Measurements from ENCODE around the gene MOB4.

MOB4 gene

DNA sequence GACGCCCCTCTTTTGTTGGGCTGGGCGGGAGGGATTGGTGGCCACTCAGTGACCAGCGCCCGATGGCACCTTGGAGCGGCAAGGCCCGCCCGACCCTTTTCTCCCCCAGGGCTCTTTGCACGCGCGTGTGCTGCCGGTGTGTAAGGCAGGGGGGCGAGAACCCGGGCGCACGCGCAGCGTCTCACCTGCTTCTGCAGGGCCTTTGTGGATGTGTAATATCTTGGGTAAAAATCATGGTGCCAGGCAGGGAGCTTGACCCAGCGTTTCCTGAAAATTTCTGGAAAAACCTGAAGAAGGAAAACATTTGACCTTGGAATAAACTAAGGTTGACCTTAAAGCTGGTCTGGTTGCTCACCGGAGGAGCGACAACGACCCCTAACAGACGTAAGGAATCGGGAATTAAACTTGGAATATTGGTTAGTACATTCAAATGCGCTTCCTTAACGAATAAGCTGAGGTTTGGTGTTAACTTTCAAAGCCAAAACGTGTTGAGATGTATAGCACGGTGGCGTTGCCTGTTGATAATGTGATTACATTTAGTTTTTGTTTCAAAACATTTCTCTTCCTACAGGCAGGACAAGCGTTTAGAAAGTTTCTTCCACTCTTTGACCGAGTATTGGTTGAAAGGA, 15.2 kb upstream of the MOB4 start:
- Mint-ChIP-seq H3K27ac (peak overlapping the region; percentile 97), H3K9me3 (no peaks in the 10 kb centered on the region), H3K4me3 (peak overlapping the region; percentile 97), H3K36me3 (ENCODE audit: low read depth) (peaks cover 94% of the 10 kb centered on the region), H3K27me3 (no peaks in the 10 kb centered on the region), H3K4me1 (ENCODE audit: low read depth) (peaks cover 48% of the 10 kb centered on the region)
- no peak for DNase-seq

DNA sequence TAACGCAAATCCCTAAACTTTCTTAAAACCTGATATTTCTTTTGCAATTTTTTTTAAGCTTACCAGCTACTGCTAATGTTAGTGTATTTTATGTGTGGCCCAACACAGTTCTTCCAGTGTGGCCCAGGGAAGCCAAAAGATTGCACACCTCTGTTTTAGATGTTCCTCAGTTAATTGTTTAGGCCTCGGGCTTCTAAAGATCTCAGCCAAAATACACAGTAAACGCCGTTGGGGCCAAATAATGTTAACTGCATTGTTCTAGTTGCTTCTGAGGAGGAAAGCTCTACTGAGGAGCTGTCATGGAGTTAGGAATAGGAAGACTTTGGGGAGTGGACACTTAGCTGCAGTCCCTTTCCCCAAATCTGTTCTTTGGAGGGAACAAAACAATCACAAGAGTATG, 13.7 kb upstream of the MOB4 start:
- no peaks in the 10 kb centered on the region for H3K27me3 Mint-ChIP-seq
- peaks cover 90% of the 10 kb centered on the region for H3K36me3 Mint-ChIP-seq (ENCODE audit: low read depth)
- peak overlapping the region; percentile 97 for H3K27ac Mint-ChIP-seq
- H3K9me3 Mint-ChIP-seq = no peaks in the 10 kb centered on the region
- peak overlapping the region; percentile 97 for H3K4me3 Mint-ChIP-seq
- no peak for DNase-seq
- peaks cover 33% of the 10 kb centered on the region for H3K4me1 Mint-ChIP-seq (ENCODE audit: low read depth)

DNA sequence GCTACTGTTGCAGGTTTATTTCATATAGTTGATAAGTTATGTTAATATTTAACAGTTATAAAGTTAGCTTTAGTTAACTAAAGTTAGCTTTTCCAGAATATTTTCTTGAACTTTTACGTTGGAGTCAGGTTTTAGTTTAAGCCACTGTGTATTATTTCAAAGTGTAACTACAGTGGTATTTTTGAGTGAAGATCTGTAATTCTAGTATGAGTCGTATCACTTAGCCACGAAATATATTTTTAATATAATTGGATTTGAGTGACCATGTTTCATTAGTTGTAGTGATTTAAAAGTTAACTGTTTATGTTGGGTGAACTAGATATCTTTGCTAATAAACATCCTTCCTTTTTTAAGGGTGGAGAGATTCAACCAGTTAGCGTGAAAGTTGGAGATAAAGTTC, 13.2 kb upstream of the MOB4 start:
- no peak for DNase-seq
- peaks cover 28% of the 10 kb centered on the region for H3K4me1 Mint-ChIP-seq (ENCODE audit: low read depth)
- H3K27ac Mint-ChIP-seq = peak overlapping the region; percentile 97
- no peaks in the 10 kb centered on the region for H3K9me3 Mint-ChIP-seq
- H3K27me3 Mint-ChIP-seq = no peaks in the 10 kb centered on the region
- peaks cover 89% of the 10 kb centered on the region for H3K36me3 Mint-ChIP-seq (ENCODE audit: low read depth)
- peak overlapping the region; percentile 97 for H3K4me3 Mint-ChIP-seq

DNA sequence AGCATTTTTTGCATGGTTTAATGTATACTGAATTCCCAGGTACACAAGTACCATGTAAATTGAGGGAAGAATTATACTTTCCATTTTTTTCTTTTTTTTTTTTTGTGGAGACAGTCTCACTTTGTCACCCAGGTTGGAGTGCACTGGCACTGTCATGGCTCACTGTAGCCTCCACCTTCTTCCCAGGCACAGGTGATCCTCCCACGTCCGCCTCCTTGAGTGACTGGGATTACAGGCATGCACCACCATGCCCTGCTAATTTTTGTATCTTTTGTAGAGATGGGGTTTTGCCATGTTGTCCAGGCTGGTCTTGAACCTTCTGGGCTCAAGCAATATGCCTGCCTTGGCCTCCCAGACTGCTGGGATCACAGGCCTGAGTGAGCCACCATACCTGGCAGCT, 11.9 kb upstream of the MOB4 start:
- Mint-ChIP-seq H3K36me3 (ENCODE audit: low read depth) (peaks cover 85% of the 10 kb centered on the region), H3K4me3 (peak overlapping the region; percentile 97), H3K27me3 (no peaks in the 10 kb centered on the region), H3K4me1 (ENCODE audit: low read depth) (peaks cover 26% of the 10 kb centered on the region), H3K9me3 (no peaks in the 10 kb centered on the region), H3K27ac (peak overlapping the region; percentile 79)
- DNase-seq = no peak

DNA sequence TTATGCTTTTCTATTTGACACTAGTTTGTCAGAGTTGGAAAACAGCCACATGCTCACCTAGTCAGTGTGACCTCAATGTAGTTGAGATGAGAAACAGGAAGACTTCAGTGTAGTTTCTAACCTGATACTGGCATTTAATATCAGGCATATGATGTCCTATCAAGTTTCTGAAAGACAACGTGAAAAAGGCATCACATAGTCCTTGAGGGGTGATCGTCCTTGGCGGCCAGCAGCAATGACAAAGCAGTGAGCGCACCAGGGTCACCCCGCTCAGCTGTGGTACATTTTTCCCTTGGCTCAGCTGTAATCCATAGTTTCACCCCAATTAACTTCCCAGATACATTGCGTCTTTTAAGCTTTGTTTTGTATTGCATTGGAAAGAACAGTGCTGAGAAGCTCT, 11.4 kb upstream of the MOB4 start:
- no peak for DNase-seq
- H3K27ac Mint-ChIP-seq = peak overlapping the region; percentile 79
- H3K9me3 Mint-ChIP-seq = no peaks in the 10 kb centered on the region
- H3K27me3 Mint-ChIP-seq = no peaks in the 10 kb centered on the region
- peak overlapping the region; percentile 27 for H3K4me3 Mint-ChIP-seq
- H3K4me1 Mint-ChIP-seq (ENCODE audit: low read depth) = peaks cover 26% of the 10 kb centered on the region
- peaks cover 81% of the 10 kb centered on the region for H3K36me3 Mint-ChIP-seq (ENCODE audit: low read depth)

DNA sequence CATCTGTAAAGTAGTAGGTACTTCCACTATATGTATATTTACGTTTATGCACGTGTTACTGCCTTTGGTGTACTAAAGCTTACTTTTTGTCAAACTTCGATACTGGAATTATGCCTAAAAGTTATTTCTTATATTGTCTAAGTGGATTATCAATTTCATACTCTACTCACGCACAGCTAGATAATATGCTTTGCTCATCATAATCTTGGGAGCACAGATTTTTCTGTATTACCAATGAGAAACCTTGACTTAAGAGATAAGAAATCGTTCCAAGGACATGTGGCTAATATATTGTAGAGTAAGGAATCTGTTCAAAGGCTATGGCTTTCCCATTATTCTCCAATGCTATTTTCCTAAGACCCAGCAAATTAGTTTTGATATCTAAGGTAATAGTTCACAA, 9.2 kb upstream of the MOB4 start:
- peaks cover 78% of the 10 kb centered on the region for H3K36me3 Mint-ChIP-seq (ENCODE audit: low read depth)
- no peak overlapping the region for H3K27ac Mint-ChIP-seq
- no peaks in the 10 kb centered on the region for H3K27me3 Mint-ChIP-seq
- no peak overlapping the region for H3K4me3 Mint-ChIP-seq
- peaks cover 26% of the 10 kb centered on the region for H3K4me1 Mint-ChIP-seq (ENCODE audit: low read depth)
- DNase-seq = no peak
- H3K9me3 Mint-ChIP-seq = no peaks in the 10 kb centered on the region

DNA sequence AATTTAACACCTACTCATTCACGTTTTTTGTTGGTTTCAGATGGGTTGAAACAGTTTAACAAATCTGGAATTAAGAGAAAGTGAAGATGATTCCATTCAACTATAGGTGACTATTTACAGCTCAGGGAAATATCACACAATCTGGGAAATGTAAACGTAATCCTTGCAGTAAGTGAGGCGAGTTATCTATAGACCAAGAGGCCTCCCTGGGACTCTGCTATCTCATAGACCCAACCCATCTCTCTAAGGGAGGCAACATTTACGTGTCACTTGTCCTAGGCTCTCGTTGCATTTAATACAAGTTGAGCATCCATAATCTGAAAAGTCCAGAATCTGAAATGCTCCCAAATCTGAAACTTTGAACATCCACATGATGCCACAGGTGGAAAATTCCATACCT, 2.0 kb upstream of the MOB4 start:
- Mint-ChIP-seq H3K9me3 (no peaks in the 10 kb centered on the region), H3K4me1 (ENCODE audit: low read depth) (peaks cover 37% of the 10 kb centered on the region), H3K36me3 (ENCODE audit: low read depth) (peaks cover 35% of the 10 kb centered on the region), H3K27ac (no peak overlapping the region), H3K27me3 (no peaks in the 10 kb centered on the region), H3K4me3 (no peak overlapping the region)
- DNase-seq = no peak

DNA sequence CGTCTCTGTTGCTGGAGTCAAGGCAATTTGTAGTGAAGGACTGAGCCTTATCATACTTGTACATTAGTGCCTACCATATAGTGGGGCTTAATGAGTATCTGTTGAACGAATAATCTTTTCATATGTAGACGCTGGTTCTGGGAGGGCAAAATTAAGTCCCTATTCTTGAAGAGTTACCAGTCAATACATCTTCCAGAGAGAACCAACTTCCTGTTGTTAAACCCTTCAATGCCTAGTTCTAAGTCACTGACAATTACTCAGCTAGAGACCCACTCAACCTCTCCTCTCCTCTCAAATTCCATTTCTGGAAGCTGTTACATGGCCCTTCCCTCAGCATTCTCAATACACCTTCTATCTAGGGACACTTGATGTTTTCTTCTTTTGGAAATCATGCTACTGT, 1.1 kb upstream of the MOB4 start:
- Mint-ChIP-seq H3K4me3 (peak overlapping the region; percentile 90), H3K27me3 (no peaks in the 10 kb centered on the region), H3K4me1 (ENCODE audit: low read depth) (peaks cover 45% of the 10 kb centered on the region), H3K9me3 (no peaks in the 10 kb centered on the region), H3K27ac (peak overlapping the region; percentile 92), H3K36me3 (ENCODE audit: low read depth) (peaks cover 40% of the 10 kb centered on the region)
- no peak for DNase-seq

DNA sequence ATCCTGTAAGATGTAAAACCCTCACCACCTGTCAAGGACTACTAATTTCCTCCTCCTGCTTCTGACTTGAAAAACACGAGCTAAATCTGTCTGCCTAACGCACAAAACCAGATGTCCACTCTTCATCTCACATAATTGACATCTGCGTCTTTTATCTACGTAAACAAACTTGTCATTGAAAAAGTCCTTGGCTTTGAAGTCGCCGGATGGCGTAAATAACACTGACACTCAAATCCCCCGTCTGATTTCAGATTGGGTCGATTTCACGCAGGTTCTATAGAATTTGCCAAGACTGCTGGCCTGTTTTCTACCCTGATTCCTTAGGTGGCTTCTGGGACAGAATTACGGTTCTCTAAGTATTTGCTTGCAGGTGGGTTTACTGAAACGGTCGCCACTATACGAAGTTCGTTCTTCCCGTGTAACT, 539 bp upstream of the MOB4 start:
- DNase-seq = no peak

DNA sequence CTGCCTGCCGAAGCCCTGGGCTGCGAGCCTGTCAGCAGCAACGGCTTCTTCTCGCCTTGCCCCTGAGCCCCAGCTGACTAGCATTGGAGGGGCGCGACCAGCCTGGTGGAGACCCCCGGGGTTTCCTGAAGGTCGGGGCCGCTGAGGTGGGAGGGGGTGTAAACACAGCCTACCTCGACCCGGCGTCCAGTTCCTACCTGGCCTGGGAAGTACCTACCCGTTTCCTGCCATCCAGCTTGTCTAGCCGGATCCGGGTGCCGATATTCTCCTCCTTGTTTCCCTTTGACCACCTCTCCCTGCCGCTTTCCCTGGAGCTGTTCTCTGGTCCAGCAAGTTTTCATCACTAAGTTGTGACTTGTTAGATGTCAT, 511 bp downstream of the MOB4 start:
- Mint-ChIP-seq H3K36me3 (ENCODE audit: low read depth) (peaks cover 39% of the 10 kb centered on the region), H3K9me3 (no peaks in the 10 kb centered on the region), H3K27ac (peak overlapping the region; percentile 92), H3K4me3 (peak overlapping the region; percentile 90), H3K27me3 (no peaks in the 10 kb centered on the region), H3K4me1 (ENCODE audit: low read depth) (peaks cover 55% of the 10 kb centered on the region)
- DNase-seq = no peak

More for the DNA sequence above, 539 bp upstream of the MOB4 start:
- Mint-ChIP-seq H3K4me1 (ENCODE audit: low read depth) (peaks cover 47% of the 10 kb centered on the region), H3K27me3 (no peaks in the 10 kb centered on the region), H3K36me3 (ENCODE audit: low read depth) (peaks cover 39% of the 10 kb centered on the region), H3K9me3 (no peaks in the 10 kb centered on the region), H3K4me3 (peak overlapping the region; percentile 90), H3K27ac (peak overlapping the region; percentile 92)

DNA sequence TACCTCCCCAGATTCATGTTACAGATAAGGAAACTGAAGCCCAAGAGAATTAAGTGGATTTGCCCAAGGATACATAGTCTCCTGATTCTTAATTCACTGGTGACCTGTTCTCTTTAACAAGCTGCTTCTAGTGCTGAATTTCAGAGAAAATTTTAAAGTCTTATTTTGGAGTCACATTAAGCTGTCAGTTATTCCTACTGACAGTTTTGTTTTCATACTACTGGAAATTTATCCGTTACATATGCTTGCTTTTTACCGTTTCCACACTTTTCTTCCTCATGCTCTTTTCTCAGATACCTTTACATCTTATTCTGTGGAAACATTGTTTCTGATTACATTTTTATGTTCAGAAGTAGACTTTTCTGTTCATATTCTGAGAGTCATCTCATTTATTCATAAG, 1.3 kb downstream of the MOB4 start:
- Mint-ChIP-seq H3K9me3 (no peaks in the 10 kb centered on the region), H3K4me1 (ENCODE audit: low read depth) (peaks cover 58% of the 10 kb centered on the region), H3K36me3 (ENCODE audit: low read depth) (peaks cover 43% of the 10 kb centered on the region), H3K27ac (peak overlapping the region; percentile 92), H3K4me3 (peak overlapping the region; percentile 90), H3K27me3 (no peaks in the 10 kb centered on the region)
- no peak for DNase-seq

DNA sequence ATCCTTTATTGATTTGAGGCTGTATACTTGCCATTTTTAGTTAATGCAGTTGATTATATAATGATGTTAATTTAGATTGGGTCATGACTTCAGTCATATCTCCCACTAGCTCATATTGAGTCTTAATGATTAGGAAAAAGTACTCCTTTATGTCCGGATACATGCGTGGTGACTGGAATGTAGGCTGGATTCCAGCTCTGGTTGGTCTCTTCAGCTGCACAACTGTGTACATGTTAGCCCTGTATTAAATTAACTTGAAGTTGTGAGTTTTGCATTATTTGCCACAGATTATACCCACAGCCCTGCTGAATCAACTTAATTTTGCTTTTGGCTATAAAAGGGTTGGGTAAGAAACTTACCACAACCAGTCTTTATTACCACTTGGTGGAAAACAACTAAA, 22.5 kb downstream of the MOB4 start:
- Mint-ChIP-seq H3K36me3 (ENCODE audit: low read depth) (peaks cover 90% of the 10 kb centered on the region), H3K27ac (peak overlapping the region; percentile 40)
- no peak for DNase-seq

DNA sequence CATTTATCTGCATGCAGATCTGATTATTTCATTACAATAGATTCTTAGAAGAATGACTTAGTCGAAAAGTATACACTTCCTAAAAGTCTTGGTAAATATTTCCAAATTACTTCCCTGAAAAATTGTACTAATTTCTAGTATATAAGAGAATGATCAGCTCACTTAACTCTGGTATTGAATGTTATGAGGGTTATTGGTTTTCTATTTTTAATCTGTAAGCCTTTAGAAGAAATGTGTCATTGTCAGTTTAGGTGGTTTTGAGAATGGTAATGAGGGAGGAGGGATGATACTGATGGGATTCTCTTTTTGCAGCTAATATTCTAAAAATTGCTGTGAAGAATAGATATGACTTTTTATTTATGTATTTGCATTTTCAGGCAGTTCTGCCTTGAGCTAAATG, 23.9 kb downstream of the MOB4 start:
- no peak for DNase-seq
- Mint-ChIP-seq H3K36me3 (ENCODE audit: low read depth) (peaks cover 94% of the 10 kb centered on the region), H3K27me3 (no peaks in the 10 kb centered on the region), H3K4me3 (no peak overlapping the region), H3K27ac (peak overlapping the region; percentile 67), H3K9me3 (no peaks in the 10 kb centered on the region), H3K4me1 (ENCODE audit: low read depth) (peaks cover 30% of the 10 kb centered on the region)

More for the DNA sequence above, 22.5 kb downstream of the MOB4 start:
- no peak overlapping the region for H3K4me3 Mint-ChIP-seq
- H3K9me3 Mint-ChIP-seq = no peaks in the 10 kb centered on the region
- H3K27me3 Mint-ChIP-seq = no peaks in the 10 kb centered on the region
- peaks cover 40% of the 10 kb centered on the region for H3K4me1 Mint-ChIP-seq (ENCODE audit: low read depth)

DNA sequence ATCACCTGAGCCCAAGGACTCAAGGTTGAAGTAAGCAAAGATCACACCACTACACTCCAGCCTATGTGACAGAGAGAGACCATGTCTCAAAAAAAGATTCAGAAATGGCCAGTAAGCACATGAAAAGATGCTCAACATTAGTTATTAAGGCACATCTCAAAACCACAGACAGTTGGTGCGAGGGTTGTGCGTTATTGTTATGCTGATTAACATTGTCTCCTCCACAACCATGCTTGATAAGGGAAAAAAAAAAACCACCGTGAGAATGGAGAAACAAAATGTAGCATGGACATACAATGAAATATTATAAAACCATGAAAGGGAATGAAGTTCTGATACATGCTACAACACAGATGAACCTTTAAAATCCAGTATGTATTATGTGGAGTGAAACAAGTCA, 27.3 kb downstream of the MOB4 start:
- H3K4me1 Mint-ChIP-seq (ENCODE audit: low read depth) = peaks cover 22% of the 10 kb centered on the region
- peaks cover 83% of the 10 kb centered on the region for H3K36me3 Mint-ChIP-seq (ENCODE audit: low read depth)
- no peak overlapping the region for H3K27ac Mint-ChIP-seq
- H3K4me3 Mint-ChIP-seq = no peak overlapping the region
- H3K27me3 Mint-ChIP-seq = no peaks in the 10 kb centered on the region
- no peak for DNase-seq
- H3K9me3 Mint-ChIP-seq = no peaks in the 10 kb centered on the region

DNA sequence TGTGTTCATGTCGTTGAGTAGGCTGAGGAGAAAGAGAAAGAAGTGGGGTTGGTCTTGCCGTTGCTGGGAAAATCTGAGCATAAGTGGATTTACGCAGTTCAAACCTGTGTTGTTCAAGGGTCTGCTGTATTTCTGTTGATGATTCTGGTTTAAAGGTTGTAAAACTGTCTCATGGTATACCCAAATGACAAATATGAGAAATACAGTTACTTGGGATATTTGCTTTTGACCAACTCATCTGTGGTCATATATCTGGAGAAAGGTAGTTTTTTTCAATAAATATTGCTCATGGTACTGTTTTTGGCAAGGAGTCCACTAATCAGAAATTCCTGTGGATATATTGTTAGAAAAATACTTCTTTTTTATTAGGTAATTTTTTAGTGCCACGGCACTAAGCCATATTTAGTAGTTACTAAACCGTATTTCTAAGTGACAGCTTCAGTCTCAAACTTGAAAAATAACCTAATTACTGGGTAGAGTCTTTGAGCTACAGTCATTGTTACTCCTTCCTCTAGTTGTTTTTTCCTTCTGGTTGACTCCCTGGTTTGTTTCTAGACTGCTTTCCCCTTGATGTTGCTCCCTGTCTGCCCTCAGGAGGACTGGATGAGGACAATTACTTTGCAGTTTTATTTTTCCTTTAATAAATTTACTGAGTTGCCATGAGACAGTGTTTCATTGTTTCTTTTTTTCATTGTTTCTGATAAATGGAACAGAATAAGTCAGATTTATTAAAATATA, 31.5 kb downstream of the MOB4 start:
- Mint-ChIP-seq H3K36me3 (ENCODE audit: low read depth) (peaks cover 83% of the 10 kb centered on the region), H3K4me1 (ENCODE audit: low read depth) (peaks cover 3% of the 10 kb centered on the region), H3K27ac (peak overlapping the region; percentile 3), H3K9me3 (no peaks in the 10 kb centered on the region), H3K4me3 (no peak overlapping the region), H3K27me3 (no peaks in the 10 kb centered on the region)
- DNase-seq = no peak

All from activated T-cell treated with anti-CD3 and anti-CD28 coated beads, Interleukin-2, amount 50 U/mL, for 24 hours (primary cell).